ENCODE results near the gene AGXT2. TPM values are rescaled to one million over a fixed set of nuclear protein-coding genes. Genes with fewer than 3 reads are reported as not detected.

AGXT2 gene
- total RNA-seq, 1 experiment from 2014 or later = not detected

- no peaks in the 10 kb centered on the region for H3K4me1 ChIP-seq (ENCODE audit: control insufficient read depth in 1 of 2, insufficient read depth in 2 of 2, low read length in 2 of 2)
- no peaks in the 10 kb centered on the region for H4K20me1 ChIP-seq (ENCODE audit: insufficient read depth)
- H3K36me3 ChIP-seq (ENCODE audit: control insufficient read depth in 1 of 2, insufficient read depth in 2 of 2, low read length in 2 of 2) = no peaks in the 10 kb centered on the region
- no peak overlapping the region for H3K4me3 ChIP-seq (replicated peaks in 1 of 2; ENCODE audit: low read depth in 1 of 2, low read length in 2 of 2)
- H3K9ac ChIP-seq (ENCODE audit: low read length) = no peak overlapping the region
- RAD21 ChIA-PET (ENCODE audit: low non-redundant PET in 1 of 2, low total read pairs in 2 of 2, uncharacterized antibody in 2 of 2, unreplicated experiment in 2 of 2) = no interaction called here
- no peak for ATAC-seq
- no peaks in the 10 kb centered on the region for H3K9me3 ChIP-seq (ENCODE audit: control insufficient read depth in 1 of 2, insufficient read depth in 1 of 2, low read depth in 1 of 2, low read length in 2 of 2)
- POLR2A ChIA-PET = no interaction called here
- no TSS peak for BruUV-seq (replicated peaks)
- no peaks in the 10 kb centered on the region for H3K79me2 ChIP-seq (ENCODE audit: insufficient read depth, low read length)
- no peak overlapping the region for H3K4me2 ChIP-seq (ENCODE audit: low read length)
- intact Hi-C loops (cut with micrococcal nuclease) = loop anchor here (10.0 kb wide), 1 partner anchor 503 kb away; no protein-coding TSS in a partner anchor
- H3K9me2 ChIP-seq (ENCODE audit: insufficient read depth) = no peaks in the 10 kb centered on the region
- CTCF ChIA-PET = no interaction called here
- H3K27me3 ChIP-seq (ENCODE audit: insufficient read depth, low read length) = peaks cover 33% of the 10 kb centered on the region
- H3K27ac ChIP-seq (ENCODE audit: low read depth, low read length) = no peak overlapping the region
- no peak overlapping the region for H2AFZ ChIP-seq (ENCODE audit: low read depth, low read length, poor library complexity, severe bottlenecking)
- no peak for DNase-seq (ENCODE audit: low read depth, low spot score)
- TF ChIP-seq JUND (IDR thresholded peaks at IDR 0.05) (no peak), SIN3A (IDR thresholded peaks at IDR 0.05; ENCODE audit: low read depth) (no peak), ELF1 (IDR thresholded peaks at IDR 0.05; ENCODE audit: borderline replicate concordance, low read depth) (no peak), POLR2A (IDR thresholded peaks at IDR 0.05; ENCODE audit: borderline replicate concordance, extremely low read depth, insufficient read depth, insufficient read length) (no peak), ZNF274 (IDR thresholded peaks at IDR 0.05; ENCODE audit: low read depth, low read length) (no peak), EGR1 (IDR thresholded peaks at IDR 0.05; ENCODE audit: low read depth) (no peak), TCF7L2 (IDR thresholded peaks at IDR 0.05; ENCODE audit: borderline replicate concordance, extremely low read depth, insufficient read depth, insufficient read length) (no peak), CEBPB (IDR thresholded peaks at IDR 0.05; ENCODE audit: low read depth) (no peak), EZH2 (IDR thresholded peaks at IDR 0.05) (no peak)
These were observed 44.0 kb upstream of the AGXT2 start for GRCh38 chr5:35091704-35092103.

GRCh38 chr5:35089334-35090314, 41.9 kb upstream of the AGXT2 start:
- peaks cover 24% of the 10 kb centered on the region for H3K27me3 ChIP-seq (ENCODE audit: insufficient read depth, low read length)
- H3K79me2 ChIP-seq (ENCODE audit: insufficient read depth, low read length) = no peaks in the 10 kb centered on the region
- BruUV-seq (replicated peaks) = no TSS peak
- H3K9ac ChIP-seq (ENCODE audit: low read length) = no peak overlapping the region
- peak; percentile 35 to 72 (median 71); a peak in 5 of 6 replicates for TF ChIP-seq CTCF (IDR thresholded peaks at IDR 0.05 in 2 of 3, conservative IDR thresholded peaks at IDR 0.05 in 1 of 3; ENCODE audit: borderline replicate concordance in 1 of 3, insufficient read depth in 1 of 3, low read depth in 2 of 3, low read length in 2 of 3)
- TF ChIP-seq RAD21 (IDR thresholded peaks at IDR 0.05; ENCODE audit: low read depth) = peak; percentile 78
- no peak for TF ChIP-seq CEBPB (IDR thresholded peaks at IDR 0.05; ENCODE audit: low read depth)
- H2AFZ ChIP-seq (ENCODE audit: low read depth, low read length, poor library complexity, severe bottlenecking) = no peak overlapping the region
- H3K9me2 ChIP-seq (ENCODE audit: insufficient read depth) = no peaks in the 10 kb centered on the region
- H3K4me1 ChIP-seq (ENCODE audit: control insufficient read depth in 1 of 2, insufficient read depth in 2 of 2, low read length in 2 of 2) = no peaks in the 10 kb centered on the region
- ChIA-PET RAD21 (ENCODE audit: low non-redundant PET in 1 of 2, low total read pairs in 2 of 2, uncharacterized antibody in 2 of 2, unreplicated experiment in 2 of 2) (no interaction called here), CTCF (interaction anchor here (1.1 kb wide), 1 partner anchor 837 kb away, joined by 3 read pairs; no protein-coding TSS in a partner anchor), POLR2A (no interaction called here)
- peak; percentile 21 for DNase-seq (ENCODE audit: low read depth, low spot score)
- no peak overlapping the region for H3K4me3 ChIP-seq (replicated peaks in 1 of 2; ENCODE audit: low read depth in 1 of 2, low read length in 2 of 2)
- H3K36me3 ChIP-seq (ENCODE audit: control insufficient read depth in 1 of 2, insufficient read depth in 2 of 2, low read length in 2 of 2) = no peaks in the 10 kb centered on the region
- no peaks in the 10 kb centered on the region for H4K20me1 ChIP-seq (ENCODE audit: insufficient read depth)
- intact Hi-C loops (cut with micrococcal nuclease) = loop anchor here (1.0 to 10.0 kb wide), 4 partner anchors 111 to 837 kb away; no protein-coding TSS in a partner anchor
- ATAC-seq = peak; percentile 81
- H3K27ac ChIP-seq (ENCODE audit: low read depth, low read length) = no peak overlapping the region
- H3K9me3 ChIP-seq (ENCODE audit: control insufficient read depth in 1 of 2, insufficient read depth in 1 of 2, low read depth in 1 of 2, low read length in 2 of 2) = no peaks in the 10 kb centered on the region
- H3K4me2 ChIP-seq (ENCODE audit: low read length) = no peak overlapping the region

All from HCT116 (cell line).